Superior temporal gyrus (tissue), 1 donor: ENCODE data around the gene PPP1R3E.

Experiments used
- DNase-seq: peaks from one replicate; pipeline ENCODE4 v3.0.0-alpha.2; 2016; ENCODE audit errors: extremely low spot score

Gene PPP1R3E

GRCh38 chr14:23248601-23249000 lies 54.1 kb downstream of the PPP1R3E start:
- no peak for DNase-seq
